Erythroblast (primary cell): ENCODE measurements around the gene ZNF624.
"Not testable (repeated sequence)": the region's sequence is repeated elsewhere in the genome, so short reads cannot be mapped to it uniquely, and the experiment has no call there.

Experiments used
- DNase-seq, 2 experiments: peaks; one replicate each; lab custom pipeline; 2025; lab: John Stamatoyannopoulos, UW
- GATA1 ChIP-seq: IDR thresholded peaks from 2 replicates; pipeline ENCODE4 v1.6.1; 2011; ENCODE audit warnings: low read depth, mild to moderate bottlenecking, control low read depth, low read length, moderate library complexity
- POLR2A ChIP-seq: IDR thresholded peaks from 2 replicates; pipeline ENCODE4 v1.6.1; 2011; ENCODE audit warnings: mild to moderate bottlenecking, low read length

ZNF624 gene

DNA sequence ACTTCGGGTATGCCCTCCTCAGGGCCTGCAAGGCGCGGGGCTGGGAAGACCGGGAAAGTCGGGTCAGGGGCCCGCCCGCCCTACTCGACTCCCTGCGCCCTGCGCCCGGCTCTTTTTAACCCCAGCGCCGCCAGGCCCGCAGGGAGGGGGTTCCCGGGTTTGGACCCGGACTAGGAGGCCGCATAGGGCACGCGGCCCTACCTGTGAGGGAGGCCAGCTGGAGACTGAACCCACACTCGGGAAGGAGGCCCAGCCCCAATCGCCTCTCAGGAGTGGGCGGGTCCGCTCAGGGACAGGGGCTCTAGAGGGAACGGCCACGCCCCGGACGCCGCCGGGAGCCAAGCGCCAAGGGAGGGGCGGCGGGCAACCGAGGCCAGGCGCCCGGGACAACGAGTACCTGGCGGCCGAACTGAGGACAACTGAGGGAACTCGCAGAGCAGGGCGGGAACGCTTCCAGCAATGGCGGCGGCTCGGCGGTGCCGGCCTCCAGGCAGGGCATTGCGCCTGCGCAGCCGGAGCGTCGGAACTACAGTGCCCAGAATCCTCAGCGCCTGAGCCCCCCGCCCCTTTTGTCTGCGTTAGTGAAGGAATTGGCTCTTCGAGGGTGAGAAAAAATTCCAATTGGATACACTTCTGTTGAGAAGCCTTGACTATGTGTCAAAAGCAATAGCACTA is at the start of gene ZNF624:
Gene ZNF624 (minus strand): TSS at position 484 of the 675 bp plus-strand sequence.
- TF ChIP-seq POLR2A (peak; percentile 64), GATA1 (no peak)

DNA sequence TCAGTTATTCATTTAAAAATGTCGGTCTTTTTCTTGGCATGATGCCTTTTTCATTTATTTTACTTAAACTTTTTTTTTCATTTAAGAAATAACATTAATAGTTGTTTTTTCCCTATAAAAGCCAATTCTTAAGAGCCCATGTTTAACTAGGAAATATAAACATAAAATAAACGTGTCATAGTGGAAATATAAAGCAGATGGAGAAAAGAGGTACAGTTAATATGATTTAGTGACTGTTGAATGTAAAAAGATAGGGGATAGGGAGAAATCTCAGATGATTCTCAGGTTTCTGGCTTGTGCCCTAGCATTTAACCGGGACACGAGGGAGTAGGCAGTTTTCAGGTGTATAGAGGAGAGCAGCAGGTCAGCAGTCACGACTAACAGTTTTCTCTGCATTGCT is 44.0 kb upstream of the ZNF624 start:
- not testable (repeated sequence) for DNase-seq

More for the DNA sequence above, at the start of gene ZNF624:
- peak; percentile 87 to 92 for DNase-seq

DNA sequence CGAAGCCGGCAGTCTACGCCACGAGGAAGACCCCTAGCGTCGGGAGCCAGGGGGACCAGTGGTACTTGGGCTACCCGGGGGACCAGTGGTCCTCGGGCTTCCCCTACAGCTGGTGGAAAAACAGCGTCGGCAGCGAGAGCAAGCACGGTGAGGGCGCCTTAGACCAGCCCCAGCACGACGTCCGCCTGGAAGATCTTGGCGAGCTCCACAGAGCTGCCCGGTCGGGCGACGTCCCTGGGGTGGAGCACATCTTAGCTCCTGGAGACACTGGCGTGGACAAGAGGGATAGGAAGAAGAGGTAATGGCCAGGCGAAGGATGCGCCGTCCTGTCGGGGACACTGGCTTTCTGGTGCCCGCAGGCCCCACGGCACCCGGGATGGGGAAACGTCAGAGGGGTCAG is 36.8 kb upstream of the ZNF624 start:
- DNase-seq = not testable (repeated sequence)

DNA sequence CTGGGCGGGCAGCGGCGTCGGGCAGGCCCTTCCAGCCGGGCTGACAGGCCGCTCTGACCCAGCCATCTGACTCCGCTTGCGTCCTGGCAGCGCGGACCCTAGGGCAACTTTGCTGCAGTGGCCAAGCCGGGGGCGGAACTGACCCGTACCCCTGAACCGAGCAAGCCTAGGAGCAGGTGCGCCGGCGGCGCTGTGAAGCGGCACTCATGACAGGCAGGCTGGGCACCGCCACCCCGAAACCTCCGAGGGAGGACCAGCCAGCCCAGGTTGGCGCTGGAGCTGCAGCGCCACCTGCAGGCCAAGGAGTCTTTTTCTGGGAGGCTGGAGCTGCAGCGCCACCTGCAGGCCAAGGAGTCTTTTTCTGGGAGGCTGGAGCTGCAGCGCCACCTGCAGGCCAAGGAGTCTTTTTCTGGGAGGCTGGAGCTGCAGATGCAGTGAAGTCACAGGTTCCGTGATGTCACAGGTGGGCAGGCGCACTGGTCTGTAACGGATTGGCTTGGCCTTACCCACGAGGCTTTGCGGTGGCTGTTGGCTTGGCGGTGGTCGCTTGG is 36.2 kb upstream of the ZNF624 start, which contains the start of gene CCDC144A:
Gene CCDC144A (plus strand): TSS at position 511 of the 551 bp plus-strand sequence. CDS start 160 bp downstream, outside the sequence.
- peak; percentile 88 for DNase-seq

DNA sequence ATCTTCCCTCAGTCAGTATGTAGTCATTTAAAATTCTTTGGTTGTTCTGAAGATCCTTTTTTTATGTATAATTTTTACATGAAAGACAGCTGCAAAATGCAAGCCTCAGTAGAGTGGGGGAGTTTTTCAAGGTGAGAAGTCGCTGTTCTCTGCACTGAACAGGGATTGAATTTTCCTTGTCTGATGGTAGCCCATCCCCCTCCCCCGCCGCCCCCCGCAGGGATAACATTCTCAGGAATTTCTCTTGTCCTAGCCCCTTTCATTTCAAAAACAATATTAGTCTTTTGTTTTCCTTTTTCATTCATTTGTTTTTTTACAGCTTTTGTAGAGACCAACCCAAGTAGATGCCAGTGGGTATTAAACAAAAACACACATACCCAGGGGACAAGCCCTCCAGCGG is 33.5 kb upstream of the ZNF624 start:
- not testable (repeated sequence) for DNase-seq

DNA sequence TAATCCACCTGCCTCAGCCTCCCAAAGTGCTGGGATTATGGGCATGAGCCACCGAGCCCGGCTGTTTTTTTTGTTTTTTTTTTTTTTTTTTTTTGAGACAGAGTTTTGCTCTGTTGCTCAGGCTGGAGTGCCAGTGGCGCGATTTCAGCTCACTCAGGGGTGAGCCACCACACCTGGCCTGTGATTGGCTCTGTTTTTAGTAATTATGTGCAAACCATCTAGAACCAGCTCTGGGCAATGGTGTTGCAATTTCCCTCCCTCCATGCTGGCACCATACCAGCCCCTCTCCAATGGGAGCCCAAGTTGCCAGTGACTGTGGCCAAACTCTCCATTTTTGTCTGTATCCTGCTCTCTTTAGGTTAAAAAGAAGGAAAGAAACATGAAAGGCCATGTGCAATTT is 32.4 kb upstream of the ZNF624 start:
- not testable (repeated sequence) for DNase-seq

DNA sequence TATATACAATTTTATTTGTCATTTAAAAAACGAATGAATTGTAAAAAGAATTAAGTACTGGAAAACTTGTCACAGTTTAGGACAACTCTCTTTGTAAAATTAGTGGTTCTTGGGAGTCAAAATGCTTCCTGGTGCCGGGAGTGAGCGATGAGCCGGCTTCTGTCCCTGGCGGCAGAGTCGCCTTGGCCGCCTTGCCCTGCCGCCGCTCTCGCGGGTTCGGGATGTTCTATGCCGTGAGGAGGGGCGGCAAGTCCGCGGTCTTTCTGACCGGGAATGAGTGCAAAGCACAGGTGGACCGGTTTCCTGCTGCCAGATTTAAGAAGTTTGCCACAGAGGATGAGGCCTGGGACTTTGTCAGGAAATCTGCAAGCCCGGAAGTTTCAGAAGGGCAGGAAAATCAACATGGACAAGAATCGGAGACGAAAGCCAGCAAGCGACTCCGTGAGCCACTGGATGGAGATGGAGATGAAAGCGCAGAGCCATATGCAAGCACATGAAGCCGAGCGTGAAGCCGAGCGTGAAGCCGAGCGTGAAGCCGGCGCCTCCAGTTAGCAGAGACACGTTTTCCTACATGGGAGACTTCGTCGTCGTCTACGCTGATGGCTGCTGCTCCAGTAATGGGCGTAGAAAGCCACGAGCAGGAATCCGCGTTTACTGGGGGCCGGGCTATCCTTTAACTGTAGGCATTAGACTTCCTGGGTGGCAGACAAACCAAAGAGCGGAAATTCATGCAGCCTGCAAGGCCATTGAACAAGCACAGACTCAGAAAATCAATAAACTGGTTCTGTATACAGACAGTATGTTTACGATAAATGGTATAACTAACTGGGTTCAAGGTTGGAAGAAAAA is 29.9 kb upstream of the ZNF624 start:
- not testable (repeated sequence) for DNase-seq

DNA sequence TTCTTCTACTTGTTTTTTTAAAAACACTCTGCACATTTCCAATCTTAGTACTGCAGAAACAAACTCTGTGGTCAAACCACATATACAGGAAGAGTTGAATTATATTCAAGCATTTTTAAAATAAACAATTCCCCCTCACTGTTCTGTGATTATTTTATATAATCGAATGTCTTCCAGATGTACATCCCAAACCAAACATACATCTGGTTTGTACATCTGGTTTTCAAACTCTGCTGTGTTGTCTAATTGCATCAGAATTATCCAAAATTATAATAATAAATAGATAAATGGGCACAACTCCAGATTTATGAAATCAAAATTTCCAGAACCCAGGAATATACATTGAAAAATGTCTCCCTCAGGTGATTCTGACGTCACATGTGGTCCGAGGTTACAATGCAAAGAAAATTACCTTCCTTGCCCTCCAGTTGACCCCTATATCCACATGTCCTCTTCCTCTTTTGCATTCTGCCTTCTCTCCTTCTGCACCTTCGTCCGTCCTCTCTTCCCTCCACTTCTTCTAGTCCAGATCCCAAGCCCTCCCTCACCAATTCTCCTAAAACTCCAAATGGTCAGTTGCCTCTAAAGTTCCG is 23.1 kb upstream of the ZNF624 start:
- TF ChIP-seq GATA1 (no peak), POLR2A (no peak)
- DNase-seq = no peak

DNA sequence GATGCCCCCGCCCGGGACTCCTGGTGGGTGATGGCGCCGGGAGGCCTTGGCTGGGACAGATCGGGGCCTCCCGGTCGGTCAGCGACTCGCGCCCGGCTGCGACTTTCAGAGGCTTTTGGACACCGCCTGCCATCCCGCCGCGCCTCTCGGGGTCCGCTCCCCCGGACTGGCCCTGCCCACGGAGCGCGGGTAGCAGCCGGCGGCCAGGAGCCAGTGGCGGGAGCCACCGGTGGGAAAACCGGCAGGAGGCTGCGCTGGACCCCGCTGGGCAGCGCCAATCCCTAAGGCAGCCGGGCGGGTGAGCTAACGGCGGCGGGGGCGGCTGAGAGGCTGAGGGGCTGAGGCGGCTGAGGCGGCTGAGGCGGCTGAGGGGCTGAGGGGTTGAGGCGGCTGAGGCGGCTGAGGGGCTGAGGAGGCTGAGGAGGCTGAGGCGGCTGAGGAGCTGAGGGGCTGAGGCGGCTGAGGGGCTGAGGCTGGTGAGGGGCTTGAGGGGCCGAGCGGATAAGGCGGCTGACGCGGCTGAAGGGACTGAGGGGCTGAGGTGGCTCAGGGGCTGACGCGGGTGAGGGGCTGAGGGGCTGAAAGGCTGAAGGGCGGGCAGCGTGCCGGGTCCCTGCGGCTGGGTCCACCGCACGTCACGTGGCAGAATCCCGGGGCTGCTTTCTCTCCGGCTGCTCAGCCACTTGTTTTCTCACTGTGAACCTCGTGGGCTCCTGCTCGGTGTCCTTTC is 13.4 kb upstream of the ZNF624 start:
- not testable (repeated sequence) for DNase-seq

DNA sequence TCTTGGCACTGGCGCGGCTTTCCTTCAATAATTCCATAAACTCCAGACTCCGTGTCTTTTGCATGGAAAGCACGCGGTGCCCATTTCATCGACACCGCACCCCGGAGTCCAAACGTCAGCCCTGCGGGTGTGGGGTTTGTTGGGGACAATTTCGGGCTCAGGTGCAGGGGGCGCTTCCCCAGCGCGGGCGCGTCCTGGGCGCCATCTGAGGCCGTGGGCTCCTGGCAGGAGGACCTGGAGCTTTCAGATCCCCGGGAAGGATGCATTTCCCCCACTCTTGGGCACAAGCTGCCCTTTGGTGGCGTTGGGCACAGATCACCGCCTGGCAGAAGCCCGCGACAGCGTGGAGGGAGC is 12.9 kb upstream of the ZNF624 start:
- DNase-seq = not testable (repeated sequence)

DNA sequence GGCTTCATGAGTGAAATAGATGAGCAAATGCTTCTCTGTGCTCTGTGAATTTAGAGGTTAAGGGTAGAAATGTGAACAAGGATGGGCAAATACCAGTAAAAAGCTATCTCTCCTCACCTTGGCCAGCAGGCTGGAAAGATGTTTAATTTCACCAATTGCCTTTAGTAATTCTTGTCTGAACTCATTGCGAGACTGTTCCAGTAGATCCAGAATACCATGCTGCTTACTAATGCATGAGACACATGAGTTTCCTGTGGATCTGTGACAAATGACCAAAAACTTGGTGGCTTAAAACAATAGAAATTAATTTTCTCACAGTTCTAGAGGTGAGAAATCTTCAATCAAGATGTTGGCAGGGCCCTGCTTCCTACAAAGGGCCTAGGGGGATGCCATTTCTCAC is 9.3 kb upstream of the ZNF624 start:
- no peak for TF ChIP-seq GATA1
- DNase-seq = no peak

DNA sequence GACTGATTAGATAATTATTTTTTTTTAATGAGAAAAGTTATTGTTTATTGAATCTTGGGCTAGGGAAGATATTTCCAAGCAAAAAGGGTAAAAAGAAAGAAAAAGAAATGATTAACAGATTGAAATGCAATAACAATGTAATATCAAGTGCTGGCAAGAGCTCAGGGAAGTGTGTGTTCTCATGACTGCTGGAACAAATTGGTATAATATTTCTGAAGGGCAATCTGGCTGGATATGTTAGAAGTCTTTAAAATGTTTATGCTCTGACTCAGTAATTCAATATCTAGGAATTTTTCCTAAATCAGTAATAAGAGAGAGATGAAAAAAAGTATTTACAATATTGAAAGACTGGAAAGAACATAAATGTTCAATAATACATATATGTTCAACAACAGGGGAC is 7.6 kb upstream of the ZNF624 start:
- TF ChIP-seq POLR2A = no peak
- TF ChIP-seq GATA1 = no peak
- DNase-seq = no peak

DNA sequence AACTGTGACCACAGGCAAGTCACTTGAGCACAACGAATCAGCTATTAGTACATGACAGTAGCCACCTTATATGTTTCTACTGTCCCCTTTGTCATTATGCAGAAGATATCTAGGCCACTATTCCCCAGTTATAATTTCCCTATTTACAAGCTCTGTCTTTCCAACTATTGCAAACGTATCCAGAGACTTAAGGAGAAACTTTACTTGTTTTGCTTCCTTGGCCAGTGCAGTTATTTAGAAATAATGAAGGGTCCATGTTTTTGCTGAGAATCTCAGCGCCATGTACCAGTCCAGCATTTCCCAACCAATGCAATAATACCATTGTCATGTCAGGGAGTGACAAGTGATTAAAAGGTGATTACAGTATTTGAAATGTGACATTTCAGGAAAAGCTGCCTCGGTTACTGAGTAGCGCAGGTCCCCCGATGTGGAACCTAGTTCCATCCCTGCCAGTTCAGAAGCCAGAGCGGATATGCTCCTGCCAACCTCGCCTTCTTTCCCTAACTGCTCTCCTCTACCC is 743 bp downstream of the ZNF624 start:
- no peak for TF ChIP-seq POLR2A
- DNase-seq = peak; percentile 36 to 49

DNA sequence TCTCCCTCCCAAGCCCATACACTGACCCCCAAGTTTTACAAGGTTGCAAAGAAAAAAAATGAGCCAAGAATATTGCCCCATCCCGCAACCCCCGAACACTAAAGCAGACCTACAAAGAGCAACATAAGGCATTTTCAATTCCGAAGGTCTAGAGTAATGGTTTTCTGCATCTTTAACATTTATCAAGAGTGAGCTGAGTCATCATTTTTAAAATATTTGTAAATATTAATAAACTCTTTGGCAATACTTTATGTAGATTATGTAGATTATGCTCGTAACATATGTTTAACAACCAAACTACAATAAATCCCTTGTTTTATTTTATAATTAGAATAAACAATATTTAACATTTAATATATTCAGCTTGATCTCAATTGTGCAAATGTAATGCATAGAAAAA is 1.4 kb downstream of the ZNF624 start:
- no peak for DNase-seq
- TF ChIP-seq GATA1 = no peak
- no peak for TF ChIP-seq POLR2A
